Measurements from ENCODE around the gene TOMM22.
A peak's percentile ranks its signal among the peaks of the same experiment; 100 is the strongest.

The TOMM22 gene

GRCh38 chr22:38715176-38715764, 33.5 kb downstream of the TOMM22 start:
- DNase-seq (ENCODE audit: low spot score): no peak

DNA sequence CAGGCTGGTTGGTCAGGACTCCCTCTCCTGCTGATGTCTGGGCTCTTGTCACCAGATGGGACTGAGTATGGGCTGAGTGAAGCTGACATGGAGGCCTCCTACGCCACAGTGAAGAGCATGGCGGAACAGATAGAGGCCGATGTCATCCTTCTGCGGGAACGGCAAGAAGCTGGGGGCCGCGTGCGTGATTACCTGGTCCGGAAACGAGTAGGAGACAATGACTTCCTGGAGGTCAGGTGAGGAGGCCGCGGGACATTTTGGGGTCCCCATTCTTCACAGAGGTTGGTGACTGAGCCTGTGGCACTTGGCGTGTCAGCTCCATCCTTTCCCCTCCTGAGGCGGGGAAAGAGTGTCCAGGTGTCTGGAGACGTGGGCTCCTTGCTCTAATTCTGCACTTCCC, 34.1 kb downstream of the TOMM22 start:
- DNase-seq (ENCODE audit: low spot score): no peak

DNA sequence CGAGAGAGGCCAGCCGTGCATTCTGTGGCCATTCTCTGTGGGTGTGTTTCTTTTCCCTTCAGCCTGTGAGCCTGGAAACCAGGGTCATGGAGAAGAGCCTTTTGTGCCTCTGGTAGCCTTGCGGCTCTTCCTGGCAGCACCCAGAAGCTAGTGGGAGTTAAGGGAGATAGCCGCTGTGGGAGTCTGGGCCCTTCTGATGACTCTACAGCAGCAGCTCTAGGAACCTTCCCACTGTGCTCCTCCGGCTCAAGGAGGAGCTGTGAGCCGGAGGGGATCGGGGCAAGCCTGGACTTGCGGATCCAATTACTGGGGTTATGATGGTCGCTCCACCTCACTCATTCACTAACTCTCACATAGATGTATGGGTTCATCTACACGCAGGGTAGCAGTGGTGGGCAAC, 34.5 kb downstream of the TOMM22 start:
- no peak for DNase-seq (ENCODE audit: low spot score)

DNA sequence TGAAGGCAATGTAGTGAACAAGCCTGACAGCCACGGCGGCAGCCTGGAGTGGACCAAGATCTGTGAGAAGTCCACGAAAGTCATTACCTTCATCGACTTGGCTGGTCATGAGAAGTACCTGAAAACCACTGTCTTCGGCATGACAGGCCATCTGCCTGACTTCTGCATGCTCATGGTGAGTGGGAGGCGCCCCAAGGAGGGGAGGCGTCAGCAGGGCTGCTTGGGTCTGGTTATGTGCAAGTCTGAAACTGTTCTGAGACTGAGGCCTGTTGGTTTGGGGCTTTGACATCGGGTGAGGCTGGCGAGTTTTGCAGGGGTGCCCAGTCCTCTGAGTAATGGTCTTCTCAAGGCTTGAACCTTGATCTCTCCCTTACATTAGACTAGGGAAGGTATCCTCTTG, 35.1 kb downstream of the TOMM22 start:
- no peak for DNase-seq (ENCODE audit: low spot score)

GRCh38 chr22:38717244-38717643, 35.5 kb downstream of the TOMM22 start:
- DNase-seq (ENCODE audit: low spot score): no peak

DNA sequence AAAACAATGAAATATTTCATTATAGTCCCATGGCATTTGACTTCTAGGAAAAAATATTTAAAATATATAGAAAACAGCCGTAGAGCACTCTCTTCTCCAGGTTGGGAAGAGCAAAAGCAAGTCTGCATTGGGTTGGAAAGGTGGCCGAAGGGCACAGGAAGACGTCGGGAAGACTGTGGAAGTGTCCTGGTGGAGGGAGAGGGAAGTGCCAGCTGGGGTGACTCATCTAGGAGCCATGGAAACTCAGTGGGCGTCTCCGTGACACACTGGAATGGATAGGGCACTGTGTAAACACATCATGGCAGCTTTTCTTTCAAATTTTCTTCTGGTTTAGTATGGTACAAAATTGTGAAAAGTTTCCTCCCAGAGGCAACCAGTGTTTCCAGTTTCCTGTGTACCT, 36.7 kb downstream of the TOMM22 start:
- no peak for DNase-seq (ENCODE audit: low spot score)

GRCh38 chr22:38719196-38719595, 37.4 kb downstream of the TOMM22 start:
- DNase-seq (ENCODE audit: low spot score): no peak

GRCh38 chr22:38720350-38720749, 38.6 kb downstream of the TOMM22 start:
- DNase-seq (ENCODE audit: low spot score): no peak

- DNase-seq (ENCODE audit: low spot score): no peak
These were observed 39.8 kb downstream of the TOMM22 start for GRCh38 chr22:38721551-38721950.

- DNase-seq (ENCODE audit: low spot score): no peak
These were observed 42.4 kb downstream of the TOMM22 start for GRCh38 chr22:38724176-38724575.

- peak; percentile 57 for DNase-seq (ENCODE audit: low spot score)
These were observed 43.3 kb downstream of the TOMM22 start for GRCh38 chr22:38724926-38725571.

DNA sequence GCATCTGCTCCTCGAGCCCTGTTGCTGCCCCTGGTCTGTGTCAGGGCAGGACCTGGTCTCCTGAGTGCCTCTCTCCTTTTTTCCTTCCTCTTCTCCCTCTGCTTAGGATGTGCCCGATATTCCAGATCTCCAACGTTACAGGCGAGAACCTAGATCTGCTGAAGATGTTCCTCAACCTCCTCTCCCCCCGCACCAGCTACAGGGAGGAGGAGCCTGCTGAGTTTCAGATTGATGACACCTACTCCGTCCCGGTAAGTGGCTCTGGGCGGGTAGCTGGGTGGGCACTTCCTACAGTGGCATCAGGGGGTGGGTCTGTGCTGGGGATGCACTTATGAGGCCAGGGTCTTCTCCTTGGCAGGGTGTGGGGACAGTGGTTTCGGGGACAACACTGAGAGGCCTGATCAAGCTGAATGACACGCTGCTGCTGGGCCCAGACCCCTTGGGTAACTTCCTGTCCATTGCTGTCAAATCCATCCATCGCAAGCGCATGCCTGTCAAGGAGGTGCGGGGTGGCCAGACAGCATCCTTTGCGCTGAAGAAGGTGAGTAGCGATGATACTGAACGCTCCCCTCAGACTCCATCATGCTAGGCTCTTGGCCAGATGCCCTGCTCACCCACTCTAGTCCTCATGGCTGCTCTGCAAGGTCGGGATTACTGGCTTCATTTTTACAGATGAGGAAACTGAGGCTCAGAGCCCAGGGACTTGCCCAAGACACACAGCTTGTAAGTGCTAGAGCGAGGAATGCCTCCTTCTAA, 44.3 kb downstream of the TOMM22 start:
- no peak for DNase-seq (ENCODE audit: low spot score)

GRCh38 chr22:38727123-38727522, 45.4 kb downstream of the TOMM22 start:
- DNase-seq (ENCODE audit: low spot score): no peak

DNA sequence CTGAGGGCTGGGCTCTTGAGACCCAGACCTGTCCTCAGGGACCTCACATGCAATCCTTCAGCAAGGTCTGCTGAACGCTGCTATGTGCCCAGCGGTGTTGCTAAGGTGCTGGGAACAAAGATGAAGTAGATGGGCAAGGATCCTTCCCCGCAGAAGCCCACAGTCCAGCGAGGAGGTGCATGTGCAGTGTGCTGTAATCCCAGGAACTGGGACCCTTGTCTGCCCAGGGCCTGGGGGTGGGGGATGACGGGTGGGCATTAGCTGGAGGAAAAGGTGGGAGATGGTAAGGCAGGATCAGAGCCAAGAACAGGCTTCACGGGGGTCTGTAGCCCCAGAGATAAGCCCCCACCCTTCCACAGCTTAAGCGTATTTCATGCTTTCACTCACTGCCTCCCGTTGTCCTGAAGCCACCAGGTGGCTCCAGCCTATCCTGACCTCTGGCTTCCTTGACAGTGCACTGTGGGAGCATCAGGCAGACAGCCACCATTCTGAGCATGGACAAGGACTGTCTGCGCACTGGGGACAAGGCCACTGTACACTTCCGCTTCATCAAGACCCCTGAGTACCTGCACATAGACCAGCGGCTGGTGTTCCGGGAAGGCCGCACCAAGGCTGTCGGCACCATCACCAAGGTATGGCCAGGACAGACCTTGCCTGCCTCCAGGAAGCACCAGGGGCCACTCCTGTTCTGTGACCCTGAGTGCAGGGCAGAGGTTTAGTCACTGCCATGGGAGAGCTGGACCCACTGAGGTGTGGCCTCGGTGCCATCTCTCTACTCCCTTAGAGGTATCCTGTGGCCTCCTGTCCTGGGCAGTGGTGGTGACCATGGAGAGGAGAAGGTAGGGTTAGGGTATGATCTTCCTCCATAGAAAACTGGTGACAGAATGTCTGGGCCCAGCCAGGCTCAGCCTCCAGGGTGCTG, 46.0 kb downstream of the TOMM22 start:
- no peak for DNase-seq (ENCODE audit: low spot score)

- no peak for DNase-seq (ENCODE audit: low spot score)
These were observed 47.4 kb downstream of the TOMM22 start for GRCh38 chr22:38728871-38729796.

GRCh38 chr22:38729946-38730345, 48.2 kb downstream of the TOMM22 start:
- DNase-seq (ENCODE audit: low spot score): no peak

DNA sequence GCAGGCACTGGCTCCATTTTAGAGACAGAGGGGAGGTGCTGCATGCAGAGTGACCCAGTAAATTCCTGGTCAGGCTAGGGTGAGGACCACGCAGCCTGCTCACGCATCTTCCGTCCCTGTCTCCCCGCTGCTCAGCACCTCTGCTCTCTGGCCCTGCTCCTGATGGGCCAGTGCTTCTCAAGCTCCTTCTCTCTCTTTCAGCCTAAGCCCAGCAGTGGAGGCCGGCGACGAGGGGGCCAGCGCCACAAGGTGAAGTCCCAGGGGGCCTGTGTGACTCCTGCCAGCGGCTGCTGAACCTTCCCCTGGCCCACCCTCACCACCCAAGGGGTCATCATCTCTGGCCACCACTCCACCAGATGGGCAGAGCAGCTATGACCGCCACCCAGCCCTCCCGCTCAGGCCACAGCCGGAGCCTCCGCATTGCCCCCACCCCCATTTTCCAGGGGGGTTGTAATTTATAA, 48.7 kb downstream of the TOMM22 start:
- no peak for DNase-seq (ENCODE audit: low spot score)

- no peak for DNase-seq (ENCODE audit: low spot score)
These were observed 50.0 kb downstream of the TOMM22 start for GRCh38 chr22:38731703-38732161.

- no peak for DNase-seq (ENCODE audit: low spot score)
These were observed 50.6 kb downstream of the TOMM22 start for GRCh38 chr22:38732251-38732815.

DNA sequence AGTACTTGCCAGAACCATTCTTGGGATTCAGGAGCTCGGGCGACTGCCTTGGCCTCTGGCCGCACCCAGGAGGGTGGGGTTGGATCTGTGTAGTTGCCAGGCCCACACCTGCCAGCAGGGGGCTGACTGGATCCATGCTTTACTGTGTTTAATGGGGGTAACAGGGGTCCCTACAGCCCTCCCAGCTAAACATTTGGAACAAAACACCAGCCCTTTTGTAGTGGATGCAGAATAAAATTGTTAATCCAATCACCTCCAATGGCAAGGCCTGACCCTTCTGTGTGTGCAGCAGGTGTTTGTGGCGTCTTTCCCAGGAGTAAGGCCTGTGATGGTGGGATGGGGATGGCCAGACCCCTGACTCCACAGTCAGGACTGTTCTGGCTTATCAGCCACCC, 51.6 kb downstream of the TOMM22 start:
- peak; percentile 65 for DNase-seq (ENCODE audit: low spot score)

All from germinal center (tissue), 1 donor.